NCI-H510A treated with DMSO at 0.1 percent for 48 hours (cell line): Measurements from ENCODE around the gene DDX21.
"Not testable (repeated sequence)": the region's sequence is repeated elsewhere in the genome, so short reads cannot be mapped to it uniquely, and the experiment has no call there.

Source experiments
- DNase-seq: peaks from one replicate; lab custom pipeline; 2025; lab: John Stamatoyannopoulos, UW

Gene DDX21

GRCh38 chr10:68988530-68989316 is 32.8 kb downstream of the DDX21 start, which contains the start of gene KIFBP:
KIFBP (plus strand) TSS chr10:68988803; CDS start chr10:68988833, 30 bp downstream.
- peak; percentile 97 for DNase-seq

GRCh38 chr10:68989317-68989990 is 33.5 kb downstream of the DDX21 start:
- no peak for DNase-seq

GRCh38 chr10:68992636-68993440 is 36.9 kb downstream of the DDX21 start:
- no peak for DNase-seq

GRCh38 chr10:68997211-68997610 is 41.2 kb downstream of the DDX21 start:
- DNase-seq = no peak

GRCh38 chr10:69004821-69005220 is 48.9 kb downstream of the DDX21 start:
- DNase-seq = peak; percentile 2

- DNase-seq = no peak
These were observed 49.9 kb downstream of the DDX21 start for GRCh38 chr10:69005704-69006485.

GRCh38 chr10:69007260-69007659 is 51.3 kb downstream of the DDX21 start:
- no peak for DNase-seq

- no peak for DNase-seq
These were observed 53.4 kb downstream of the DDX21 start for GRCh38 chr10:69009360-69009759.

GRCh38 chr10:69010151-69010640 is 54.2 kb downstream of the DDX21 start:
- DNase-seq = no peak

- DNase-seq = not testable (repeated sequence)
These were observed 56.8 kb downstream of the DDX21 start for GRCh38 chr10:69012778-69013177.

GRCh38 chr10:69014171-69014570 is 58.2 kb downstream of the DDX21 start:
- DNase-seq = no peak

GRCh38 chr10:69018613-69019012 is 62.6 kb downstream of the DDX21 start:
- DNase-seq = no peak

- DNase-seq = no peak
These were observed 66.6 kb downstream of the DDX21 start for GRCh38 chr10:69022611-69023010.

- DNase-seq = no peak
These were observed 69.5 kb downstream of the DDX21 start for GRCh38 chr10:69025370-69025896.

GRCh38 chr10:69033256-69033655 is 77.3 kb downstream of the DDX21 start:
- DNase-seq = no peak
